Measurements from ENCODE around the gene MRPS15. TPM values are rescaled to one million over a fixed set of nuclear protein-coding genes. Genes with fewer than 3 reads are reported as not detected.

Gene MRPS15
- total and polyA plus RNA-seq, 4 donors: 41.8 to 95.0 (median 59.8) TPM

DNA sequence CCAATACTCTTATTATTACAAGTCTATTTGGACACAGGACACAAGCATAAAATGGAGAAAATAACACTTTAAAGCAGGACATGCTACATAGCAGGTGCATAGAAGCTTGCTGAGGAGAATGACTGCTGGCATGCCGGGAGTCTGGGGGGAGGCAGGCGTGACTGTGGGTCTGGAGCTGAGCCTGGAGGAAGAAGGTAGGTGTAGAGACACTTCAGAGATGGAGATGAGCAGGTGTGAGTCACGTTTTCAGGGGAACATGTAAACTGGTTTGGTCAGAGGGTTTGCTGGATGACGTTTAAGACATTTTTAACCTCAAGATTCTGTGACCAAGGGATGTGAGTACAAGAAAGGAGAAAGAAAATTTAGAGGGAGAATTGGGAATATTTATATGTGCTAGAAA lies 38.4 kb downstream of the MRPS15 start (continued):
- TF ChIP-seq, protein P1, sequence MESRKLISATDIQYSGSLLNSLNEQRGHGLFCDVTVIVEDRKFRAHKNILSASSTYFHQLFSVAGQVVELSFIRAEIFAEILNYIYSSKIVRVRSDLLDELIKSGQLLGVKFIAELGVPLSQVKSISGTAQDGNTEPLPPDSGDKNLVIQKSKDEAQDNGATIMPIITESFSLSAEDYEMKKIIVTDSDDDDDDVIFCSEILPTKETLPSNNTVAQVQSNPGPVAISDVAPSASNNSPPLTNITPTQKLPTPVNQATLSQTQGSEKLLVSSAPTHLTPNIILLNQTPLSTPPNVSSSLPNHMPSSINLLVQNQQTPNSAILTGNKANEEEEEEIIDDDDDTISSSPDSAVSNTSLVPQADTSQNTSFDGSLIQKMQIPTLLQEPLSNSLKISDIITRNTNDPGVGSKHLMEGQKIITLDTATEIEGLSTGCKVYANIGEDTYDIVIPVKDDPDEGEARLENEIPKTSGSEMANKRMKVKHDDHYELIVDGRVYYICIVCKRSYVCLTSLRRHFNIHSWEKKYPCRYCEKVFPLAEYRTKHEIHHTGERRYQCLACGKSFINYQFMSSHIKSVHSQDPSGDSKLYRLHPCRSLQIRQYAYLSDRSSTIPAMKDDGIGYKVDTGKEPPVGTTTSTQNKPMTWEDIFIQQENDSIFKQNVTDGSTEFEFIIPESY (IDR thresholded peaks at IDR 0.05): no peak

DNA sequence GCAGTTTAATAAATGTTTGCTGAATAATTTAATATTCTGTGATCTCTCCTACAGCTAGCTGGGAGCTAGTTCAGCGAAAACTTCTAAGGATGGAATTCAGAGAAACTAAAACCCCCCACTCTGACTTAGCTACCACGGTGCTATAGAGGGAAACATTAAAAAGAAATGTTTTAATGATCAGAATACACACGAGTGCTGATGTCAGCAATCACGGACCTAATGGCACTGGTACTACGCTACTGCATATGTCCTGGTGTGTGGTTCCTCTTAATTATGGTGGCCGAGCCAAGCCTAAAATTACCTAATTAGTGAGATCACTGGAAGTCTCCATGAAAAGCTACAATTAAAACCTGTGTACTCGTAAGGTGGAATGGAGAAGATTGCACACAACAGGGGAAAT lies 42.5 kb downstream of the MRPS15 start:
- H3K27ac ChIP-seq (ENCODE audit: low read depth in 1 of 2, low read length in 2 of 2): no peak overlapping the region
- 87% methylated on average over 7 of the region's 7 CpGs for WGBS

DNA sequence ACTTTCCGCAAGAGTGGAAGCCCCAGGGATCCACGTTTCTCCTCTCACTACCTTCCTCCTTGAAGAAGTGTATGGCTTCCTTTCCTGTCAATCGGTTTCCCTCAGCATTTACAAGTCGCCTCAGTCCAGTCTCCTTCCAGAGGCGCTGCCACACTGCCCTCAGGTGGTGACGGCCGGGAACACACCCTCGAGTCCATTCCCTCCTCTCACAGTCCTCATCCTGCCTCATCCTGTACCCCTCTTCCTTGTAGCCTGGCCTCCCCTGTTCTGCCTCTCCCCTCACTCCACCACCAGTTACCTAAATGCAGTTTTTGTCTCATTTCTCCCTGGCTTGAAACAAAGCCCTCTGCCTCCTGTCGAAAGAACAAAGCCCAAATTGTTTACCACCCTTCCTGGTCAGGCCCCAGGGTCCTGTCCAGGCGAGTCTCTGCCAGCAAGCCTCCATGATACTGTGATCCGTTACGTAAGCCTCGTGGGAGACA lies 43.3 kb downstream of the MRPS15 start:
- Histone ChIP-seq H3K36me3 (ENCODE audit: control insufficient read depth in 4 of 4, insufficient read depth in 3 of 4, low read depth in 1 of 4, low read length in 3 of 4) (peaks cover 0 to 2% (median under 1%) of the 10 kb centered on the region in 4 donors), H3K27ac (ENCODE audit: low read depth in 1 of 2, low read length in 2 of 2) (no peak overlapping the region), H3K9me3 (ENCODE audit: control insufficient read depth in 4 of 4, low read length in 3 of 4) (no peaks in the 10 kb centered on the region), H3K9ac (ENCODE audit: low read depth in 1 of 2, low read length in 2 of 2) (no peak overlapping the region), H3K4me3 (ENCODE audit: low read depth in 1 of 3, low read length in 3 of 3) (no peak overlapping the region), H3K4me1 (ENCODE audit: control insufficient read depth in 4 of 4, insufficient read depth in 4 of 4, low read length in 3 of 4) (peaks cover 0 to 4% (median 2%) of the 10 kb centered on the region in 4 donors), H3K27me3 (ENCODE audit: control insufficient read depth in 4 of 4, insufficient read depth in 4 of 4, low read length in 3 of 4) (no peaks in the 10 kb centered on the region)
- DNase-seq (ENCODE audit: low spot score): peak; percentile 93
- TF ChIP-seq, protein P2, sequence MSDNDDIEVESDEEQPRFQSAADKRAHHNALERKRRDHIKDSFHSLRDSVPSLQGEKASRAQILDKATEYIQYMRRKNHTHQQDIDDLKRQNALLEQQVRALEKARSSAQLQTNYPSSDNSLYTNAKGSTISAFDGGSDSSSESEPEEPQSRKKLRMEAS (IDR thresholded peaks at IDR 0.05): no peak
- TF ChIP-seq JUND (IDR thresholded peaks at IDR 0.05) (no peak), RAD21 (IDR thresholded peaks at IDR 0.05) (peak; percentile 98 to 99), CTCF (IDR thresholded peaks at IDR 0.05; ENCODE audit: low read depth, low read length, missing input control) (peak; percentile 94), TAF1 (conservative IDR thresholded peaks at IDR 0.05) (no peak)
- 17% methylated on average over 13 of the region's 13 CpGs for WGBS

More for the DNA sequence above, 42.5 kb downstream of the MRPS15 start:
- Histone ChIP-seq H3K36me3 (ENCODE audit: control insufficient read depth in 4 of 4, insufficient read depth in 3 of 4, low read depth in 1 of 4, low read length in 3 of 4) (peaks cover 0 to 2% (median under 1%) of the 10 kb centered on the region in 4 donors), H3K9ac (ENCODE audit: low read depth in 1 of 2, low read length in 2 of 2) (no peak overlapping the region), H3K4me3 (ENCODE audit: low read depth in 1 of 3, low read length in 3 of 3) (no peak overlapping the region), H3K4me1 (ENCODE audit: control insufficient read depth in 4 of 4, insufficient read depth in 4 of 4, low read length in 3 of 4) (peaks cover 0 to 4% (median 2%) of the 10 kb centered on the region in 4 donors), H3K9me3 (ENCODE audit: control insufficient read depth in 4 of 4, low read length in 3 of 4) (no peaks in the 10 kb centered on the region), H3K27me3 (ENCODE audit: control insufficient read depth in 4 of 4, insufficient read depth in 4 of 4, low read length in 3 of 4) (no peaks in the 10 kb centered on the region)
- TF ChIP-seq YY1 (IDR thresholded peaks at IDR 0.05) (no peak), HNF4A (conservative IDR thresholded peaks at IDR 0.05) (no peak), FOXA1 (IDR thresholded peaks at IDR 0.05) (no peak), TAF1 (conservative IDR thresholded peaks at IDR 0.05) (no peak), CTCF (IDR thresholded peaks at IDR 0.05; ENCODE audit: low read depth, low read length, missing input control) (no peak), FOXA2 (IDR thresholded peaks at IDR 0.05) (no peak), NR2F2 (IDR thresholded peaks at IDR 0.05) (no peak), RXRA (IDR thresholded peaks at IDR 0.05) (no peak), ATF3 (IDR thresholded peaks at IDR 0.05) (no peak), HNF4G (IDR thresholded peaks at IDR 0.05) (no peak), EGR1 (IDR thresholded peaks at IDR 0.05; ENCODE audit: low read depth in 2 of 2) (no peak)
- TF ChIP-seq, protein P2 (IDR thresholded peaks at IDR 0.05): no peak
- no peak for DNase-seq (ENCODE audit: low spot score)
